ENCODE results near the gene ZNF407. TPM values are rescaled to one million over a fixed set of nuclear protein-coding genes. Genes with fewer than 3 reads are reported as not detected.

ZNF407 gene
- total and polyA plus RNA-seq, 3 donors from 2014 or later, result 10.9 to 35.9 (median 30.8) TPM

- WGBS, 2 donors, result 88 to 95% methylated on average over 13 of the region's 13 CpGs
- no peaks in the 10 kb centered on the region for H3K4me1 ChIP-seq
- TF ChIP-seq POLR2A (IDR thresholded peaks at IDR 0.05) (no peak), CTCF (IDR thresholded peaks at IDR 0.05) (no peak)
- H3K36me3 ChIP-seq (ENCODE audit: low read depth, missing control alignments), result no peaks in the 10 kb centered on the region
- DNase-seq, result no peak
- intact Hi-C loops (cut with DNase I; ENCODE audit: low total_unique reads), result no loop called here
- no peaks in the 10 kb centered on the region for H3K27me3 ChIP-seq
- H3K27ac ChIP-seq, result no peak overlapping the region
- no peak overlapping the region for H3K4me3 ChIP-seq
- H3K9me3 ChIP-seq, result no peaks in the 10 kb centered on the region
Measured at GRCh38 chr18:74831571-74832250, 234.0 kb downstream of the ZNF407 start.

GRCh38 chr18:74832381-74832780 lies 234.7 kb downstream of the ZNF407 start:
- TF ChIP-seq POLR2A (IDR thresholded peaks at IDR 0.05) (no peak), CTCF (IDR thresholded peaks at IDR 0.05) (no peak)
- intact Hi-C loops (cut with DNase I; ENCODE audit: low total_unique reads), result no loop called here
- DNase-seq, result no peak
- Histone ChIP-seq H3K36me3 (ENCODE audit: low read depth, missing control alignments) (no peaks in the 10 kb centered on the region), H3K4me1 (no peaks in the 10 kb centered on the region), H3K27ac (no peak overlapping the region), H3K9me3 (no peaks in the 10 kb centered on the region), H3K27me3 (no peaks in the 10 kb centered on the region), H3K4me3 (no peak overlapping the region)

- Histone ChIP-seq H3K4me1 (no peaks in the 10 kb centered on the region), H3K4me3 (no peak overlapping the region), H3K36me3 (ENCODE audit: low read depth, missing control alignments) (no peaks in the 10 kb centered on the region), H3K27me3 (no peaks in the 10 kb centered on the region), H3K9me3 (no peaks in the 10 kb centered on the region), H3K27ac (no peak overlapping the region)
- 83 to 96% methylated on average over 1 of the region's 1 CpG for WGBS, 2 donors
- intact Hi-C loops (cut with DNase I; ENCODE audit: low total_unique reads), result no loop called here
- DNase-seq, result no peak
- TF ChIP-seq CTCF (IDR thresholded peaks at IDR 0.05) (no peak), POLR2A (IDR thresholded peaks at IDR 0.05) (no peak)
Measured at GRCh38 chr18:74832999-74833398, 235.3 kb downstream of the ZNF407 start.

- intact Hi-C loops (cut with DNase I; ENCODE audit: low total_unique reads), result no loop called here
- Histone ChIP-seq H3K27ac (no peak overlapping the region), H3K4me1 (no peaks in the 10 kb centered on the region), H3K9me3 (no peaks in the 10 kb centered on the region), H3K36me3 (ENCODE audit: low read depth, missing control alignments) (no peaks in the 10 kb centered on the region), H3K27me3 (no peaks in the 10 kb centered on the region), H3K4me3 (no peak overlapping the region)
- TF ChIP-seq POLR2A (IDR thresholded peaks at IDR 0.05) (no peak), CTCF (IDR thresholded peaks at IDR 0.05) (no peak)
- WGBS, 2 donors, result 91 to 97% methylated on average over 9 of the region's 9 CpGs
- DNase-seq, result no peak
Measured at GRCh38 chr18:74834424-74835309, 237.0 kb downstream of the ZNF407 start.

Measured in testis (tissue), 3 donors.